ENCODE measurements around the gene SNRPD2.

SNRPD2 gene

GRCh38 chr19:45660636-45661035, 31.1 kb downstream of the SNRPD2 start:
- DNase-seq (ENCODE audit: extremely low read depth in 1 of 2, low read depth in 1 of 2), result no peak

GRCh38 chr19:45659096-45659729, 32.5 kb downstream of the SNRPD2 start:
- DNase-seq (ENCODE audit: extremely low read depth in 1 of 2, low read depth in 1 of 2), result no peak

GRCh38 chr19:45657520-45658167, 34.1 kb downstream of the SNRPD2 start:
- DNase-seq (ENCODE audit: extremely low read depth in 1 of 2, low read depth in 1 of 2), result no peak

GRCh38 chr19:45655073-45655472, 36.7 kb downstream of the SNRPD2 start:
- DNase-seq (ENCODE audit: extremely low read depth in 1 of 2, low read depth in 1 of 2), result no peak

- no peak for DNase-seq (ENCODE audit: extremely low read depth in 1 of 2, low read depth in 1 of 2)
Observed at GRCh38 chr19:45653634-45654033, 38.1 kb downstream of the SNRPD2 start.

GRCh38 chr19:45650722-45651121, 41.0 kb downstream of the SNRPD2 start:
- no peak for DNase-seq (ENCODE audit: extremely low read depth in 1 of 2, low read depth in 1 of 2)

- no peak for DNase-seq (ENCODE audit: extremely low read depth in 1 of 2, low read depth in 1 of 2)
Observed at GRCh38 chr19:45646345-45646698, 45.4 kb downstream of the SNRPD2 start.

GRCh38 chr19:45645631-45646344, 46.0 kb downstream of the SNRPD2 start:
- peak in 1 of 2 donors; percentile 52 for DNase-seq (ENCODE audit: extremely low read depth in 1 of 2, low read depth in 1 of 2)

- no peak for DNase-seq (ENCODE audit: extremely low read depth in 1 of 2, low read depth in 1 of 2)
Observed at GRCh38 chr19:45645068-45645630, 46.6 kb downstream of the SNRPD2 start.

GRCh38 chr19:45643927-45644771, 47.6 kb downstream of the SNRPD2 start:
- no peak for DNase-seq (ENCODE audit: extremely low read depth in 1 of 2, low read depth in 1 of 2)

- DNase-seq (ENCODE audit: extremely low read depth in 1 of 2, low read depth in 1 of 2), result peak; percentile 72 to 82
Observed at GRCh38 chr19:45643024-45643926, 48.5 kb downstream of the SNRPD2 start.

GRCh38 chr19:45641274-45642105, 50.3 kb downstream of the SNRPD2 start:
- peak in 1 of 2 donors; percentile 32 for DNase-seq (ENCODE audit: extremely low read depth in 1 of 2, low read depth in 1 of 2)

GRCh38 chr19:45640849-45641273, 50.9 kb downstream of the SNRPD2 start:
- DNase-seq (ENCODE audit: extremely low read depth in 1 of 2, low read depth in 1 of 2), result no peak

- DNase-seq (ENCODE audit: extremely low read depth in 1 of 2, low read depth in 1 of 2), result peak in 1 of 2 donors; percentile 39
Observed at GRCh38 chr19:45638930-45639729, 52.6 kb downstream of the SNRPD2 start, which contains the start of gene EML2. EML2 (minus strand) TSS chr19:45639397; CDS start chr19:45639376, 21 bp downstream.

GRCh38 chr19:45637890-45638667, 53.7 kb downstream of the SNRPD2 start:
- DNase-seq (ENCODE audit: extremely low read depth in 1 of 2, low read depth in 1 of 2), result no peak

All from activated CD8-positive, alpha-beta memory T cell treated with anti-CD3 and anti-CD28 coated beads for 1 hour (primary cell).